Nucleus accumbens (tissue), 56 donors: ENCODE results near the gene BAG5.

Experiments used
- DNase-seq, 56 donors: peaks; one replicate each; lab custom pipeline; 2025; lab: John Stamatoyannopoulos, UW

The BAG5 gene

GRCh38 chr14:103535891-103536565 is 26.4 kb downstream of the BAG5 start:
- DNase-seq: no peak

GRCh38 chr14:103535081-103535890 is 27.2 kb downstream of the BAG5 start:
- DNase-seq: no peak

GRCh38 chr14:103534576-103535061 is 27.8 kb downstream of the BAG5 start:
- peak in 7 of 56 donors; percentile 34 to 64 (median 57) for DNase-seq

- DNase-seq: peak in 38 of 56 donors; percentile 30 to 88 (median 63)
Observed at GRCh38 chr14:103533999-103534575, 28.4 kb downstream of the BAG5 start.

- no peak for DNase-seq
Observed at GRCh38 chr14:103533137-103533998, 29.1 kb downstream of the BAG5 start.

GRCh38 chr14:103532216-103533136 is 30.0 kb downstream of the BAG5 start:
- DNase-seq: no peak

- DNase-seq: no peak
Observed at GRCh38 chr14:103531421-103532215, 30.8 kb downstream of the BAG5 start.

GRCh38 chr14:103530831-103531230 is 31.6 kb downstream of the BAG5 start:
- no peak for DNase-seq

GRCh38 chr14:103530390-103530789 is 32.1 kb downstream of the BAG5 start:
- no peak for DNase-seq

GRCh38 chr14:103529383-103530365 is 32.8 kb downstream of the BAG5 start:
- DNase-seq: no peak

GRCh38 chr14:103528587-103529382 is 33.7 kb downstream of the BAG5 start, which contains the start of gene TRMT61A:
Gene TRMT61A, plus strand, starts transcription at chr14:103529196. Its CDS starts 783 bp downstream, at chr14:103529979.
- DNase-seq: peak in 55 of 56 donors; percentile 8 to 93 (median 85)

- peak in 16 of 56 donors; percentile 34 to 67 (median 45) for DNase-seq
Observed at GRCh38 chr14:103528146-103528586, 34.3 kb downstream of the BAG5 start.

GRCh38 chr14:103527408-103528145 is 34.9 kb downstream of the BAG5 start:
- DNase-seq: no peak

- no peak for DNase-seq
Observed at GRCh38 chr14:103526914-103527248, 35.6 kb downstream of the BAG5 start.

GRCh38 chr14:103526247-103526913 is 36.1 kb downstream of the BAG5 start:
- no peak for DNase-seq
